K562 (cell line): ENCODE results near the gene DPEP1. TPM values are rescaled to one million over a fixed set of nuclear protein-coding genes. Genes with fewer than 3 reads are reported as not detected.

Source experiments
- ARID1B ChIP-seq: fragments of 450-650 bp; IDR thresholded peaks from 2 replicates; pipeline ENCODE4 v1.6.1; 2016; ENCODE audit warnings: antibody characterized with exemption, mild to moderate bottlenecking, inconsistent platforms
- ARID3A ChIP-seq: IDR thresholded peaks from 2 replicates; pipeline ENCODE4 v1.6.1; 2012; ENCODE audit warnings: low read depth, low read length, improper control_type of control experiment, borderline replicate concordance
- CBFA2T2 ChIP-seq: fragments of 450-650 bp; conservative IDR thresholded peaks from 2 replicates; pipeline ENCODE4 v1.6.1; 2017; ENCODE audit warnings: mild to moderate bottlenecking
- DACH1 ChIP-seq: fragments of 450-650 bp; IDR thresholded peaks from 2 replicates; pipeline ENCODE4 v1.6.1; 2018; ENCODE audit not compliant: partially characterized antibody
- DDX20 ChIP-seq: fragments of 450-650 bp; IDR thresholded peaks from 2 replicates; pipeline ENCODE4 v1.6.1; 2016; ENCODE audit warnings: missing genetic modification characterization, low read depth, mild to moderate bottlenecking, missing compliant biosample characterization, moderate library complexity
- DPF2 ChIP-seq: fragments of 450-650 bp; IDR thresholded peaks from 2 replicates; pipeline ENCODE4 v1.6.1; 2016
- FOS ChIP-seq: IDR thresholded peaks from 3 replicates; pipeline ENCODE4 v1.6.1; 2011; ENCODE audit not compliant: insufficient read length; ENCODE audit errors: extremely low read depth
- FOXJ2 ChIP-seq: fragments of 200-800 bp; sonication (Bioruptor generic); IDR thresholded peaks from 2 replicates; pipeline ENCODE4 v1.6.1; 2016; ENCODE audit warnings: missing genetic modification characterization, missing compliant biosample characterization
- KHSRP ChIP-seq: fragments of 450-650 bp; IDR thresholded peaks from 2 replicates; pipeline ENCODE4 v1.6.1; 2017
- NEUROD1 ChIP-seq: fragments of 150-350 bp; IDR thresholded peaks from 2 replicates; pipeline ENCODE4 v1.6.1; 2014; ENCODE audit warnings: borderline replicate concordance, low read length, low read depth; ENCODE audit not compliant: partially characterized antibody
- NFATC3 ChIP-seq: fragments of 450-650 bp; IDR thresholded peaks from 2 replicates; pipeline ENCODE4 v1.6.1; 2017; ENCODE audit warnings: mild to moderate bottlenecking
- OTX1 ChIP-seq: fragments of 450-650 bp; formaldehyde crosslinking; IDR thresholded peaks from 2 replicates; pipeline ENCODE4 v1.4.0; 2022; ENCODE audit warnings: mild to moderate bottlenecking
- PCBP2 ChIP-seq: fragments of 200-400 bp; formaldehyde crosslinking; IDR thresholded peaks from 2 replicates; pipeline ENCODE4 v1.6.1; 2018; ENCODE audit warnings: low read length, low read depth, mild to moderate bottlenecking, moderate library complexity; ENCODE audit not compliant: poor library complexity, severe bottlenecking
- POLR2AphosphoS2 ChIP-seq: IDR thresholded peaks from 2 replicates; pipeline ENCODE4 v1.6.1; 2012; ENCODE audit warnings: low read length, improper control_type of control experiment
- PTRF ChIP-seq: fragments of 450-650 bp; IDR thresholded peaks from 2 replicates; pipeline ENCODE4 v1.6.1; 2016; ENCODE audit warnings: mild to moderate bottlenecking, missing genetic modification characterization, missing compliant biosample characterization
- SRSF9 ChIP-seq: fragments of 200-400 bp; formaldehyde crosslinking; IDR thresholded peaks from 2 replicates; pipeline ENCODE4 v1.6.1; 2017; ENCODE audit warnings: low read depth, low read length, borderline replicate concordance
- ZBTB33 ChIP-seq: sonication (generic); formaldehyde crosslinking; IDR thresholded peaks from 2 replicates; pipeline ENCODE4 v1.8.1; 2023; ENCODE audit warnings: mild to moderate bottlenecking, missing genetic modification reagents
- ZNF212 ChIP-seq: fragments of 450-650 bp; formaldehyde crosslinking; IDR thresholded peaks from 2 replicates; pipeline ENCODE4 v1.4.0; 2020; ENCODE audit warnings: mild to moderate bottlenecking
- ZNF324 ChIP-seq: fragments of 250-450 bp; sonication (Bioruptor Pico); IDR thresholded peaks from 2 replicates; pipeline ENCODE4 v1.4.0; 2020; ENCODE audit warnings: mild to moderate bottlenecking
- ZNF444 ChIP-seq: fragments of 250-450 bp; sonication (Bioruptor Pico); IDR thresholded peaks from 2 replicates; pipeline ENCODE4 v1.4.0; 2020; ENCODE audit warnings: mild to moderate bottlenecking, moderate library complexity
- ZNF561 ChIP-seq: fragments of 450-650 bp; formaldehyde crosslinking; conservative IDR thresholded peaks from 2 replicates; pipeline ENCODE4 v1.4.0; 2020; ENCODE audit warnings: mild to moderate bottlenecking, moderate library complexity
- ZNF592 ChIP-seq: fragments of 450-650 bp; IDR thresholded peaks from 2 replicates; pipeline ENCODE4 v1.6.1; 2017; ENCODE audit warnings: antibody characterized with exemption, mild to moderate bottlenecking
- polyA plus RNA-seq, 8 experiments: library from polyadenylated mRNA; depleted of rRNA in 4 of 8; stranded (reverse) in 5 of 8; unstranded in 3 of 8; fragments of >200 nt; fragmentation: Nextera tagmentation in 2 of 8; fragmentation: Illumina TruSeq in 1 of 8; extraction: Ambion mirVana in 2 of 8; extraction: Trizol in 1 of 8; gene quantifications; 2 replicates each; pipeline versions ENCODE4 v1.2.1 to v1.2.3, GENCODE V29; 2011 to 2014; ENCODE audit warnings: inconsistent platforms in 1 of 8, missing spikeins in 1 of 8
- total RNA-seq, 7 experiments: library from RNA; depleted of rRNA in 6 of 7; stranded (reverse); fragments of >200 nt in 6 of 7; fragmentation: Illumina TruSeq in 2 of 7; extraction: Trizol in 2 of 7; gene quantifications; 2 replicates each; pipeline versions ENCODE4 v1.2.1 to v1.2.3, GENCODE V29; 2011 to 2021; ENCODE audit warnings: low replicate concordance in 1 of 7
- TF ChIP-seq, protein P1 (sequence below): sonication (generic); formaldehyde crosslinking; IDR thresholded peaks from 2 replicates; pipeline ENCODE4 v1.9.0; 2022; ENCODE audit warnings: mild to moderate bottlenecking, missing genetic modification reagents

DPEP1 gene
- total and polyA plus RNA-seq, 9 of the 15 experiments (the other 6 are each of a cell fraction or from before 2014, with no cell fraction given): 0.14 to 0.31 (median 0.20) TPM; not detected in 6

DNA sequence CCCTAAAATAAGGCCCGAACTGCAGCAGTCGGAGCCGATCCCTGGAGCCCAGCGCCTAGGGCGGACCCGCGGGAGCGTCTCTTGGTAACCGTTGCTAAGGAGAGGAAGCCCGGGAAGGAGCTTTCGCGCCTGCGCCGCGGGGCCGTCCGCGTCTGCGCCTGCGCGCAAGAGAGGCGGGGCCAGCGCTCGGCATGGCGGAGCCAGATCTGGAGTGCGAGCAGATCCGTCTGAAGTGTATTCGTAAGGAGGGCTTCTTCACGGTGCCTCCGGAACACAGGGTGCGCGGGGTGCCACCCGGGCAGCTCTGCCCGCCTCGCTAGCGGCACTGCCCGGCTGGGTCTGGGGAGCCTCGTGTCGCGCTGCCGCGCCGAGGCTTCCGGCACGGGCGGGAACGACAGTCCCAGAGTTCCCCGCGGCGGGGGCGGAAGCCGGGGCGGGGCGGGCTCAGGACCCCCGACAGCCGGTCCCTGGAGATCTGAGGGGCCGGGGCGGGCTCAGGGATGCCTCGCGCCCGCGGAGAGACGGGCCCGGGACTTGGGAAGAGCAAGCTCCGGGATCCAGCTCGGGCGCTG lies 73.2 kb downstream of the DPEP1 start, which contains the start of gene CDK10 (continued):
- TF ChIP-seq ZBTB33 (CRISPR knock-in tag) (no peak), NEUROD1 (peak; percentile 54), NFATC3 (no peak), ZNF592 (peak; percentile 75), FOS (no peak), ZNF561 (CRISPR knock-in tag) (no peak), KHSRP (no peak), POLR2AphosphoS2 (peak; percentile 67; the same call in 1 of the 2 replicates), DDX20 (tag) (no peak), CBFA2T2 (no peak), ARID1B (no peak), DPF2 (no peak), ZNF212 (no peak), ZNF444 (no peak), PTRF (no peak), ARID3A (no peak), FOXJ2 (tag) (no peak), SRSF9 (no peak), ZNF324 (CRISPR knock-in tag) (no peak), PCBP2 (no peak), OTX1 (no peak), DACH1 (no peak)
- TF ChIP-seq, protein P1, sequence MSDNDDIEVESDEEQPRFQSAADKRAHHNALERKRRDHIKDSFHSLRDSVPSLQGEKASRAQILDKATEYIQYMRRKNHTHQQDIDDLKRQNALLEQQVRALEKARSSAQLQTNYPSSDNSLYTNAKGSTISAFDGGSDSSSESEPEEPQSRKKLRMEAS (CRISPR knock-in tag): peak; percentile 93
